ENCODE data around the gene NPHS1.

The NPHS1 gene

DNA sequence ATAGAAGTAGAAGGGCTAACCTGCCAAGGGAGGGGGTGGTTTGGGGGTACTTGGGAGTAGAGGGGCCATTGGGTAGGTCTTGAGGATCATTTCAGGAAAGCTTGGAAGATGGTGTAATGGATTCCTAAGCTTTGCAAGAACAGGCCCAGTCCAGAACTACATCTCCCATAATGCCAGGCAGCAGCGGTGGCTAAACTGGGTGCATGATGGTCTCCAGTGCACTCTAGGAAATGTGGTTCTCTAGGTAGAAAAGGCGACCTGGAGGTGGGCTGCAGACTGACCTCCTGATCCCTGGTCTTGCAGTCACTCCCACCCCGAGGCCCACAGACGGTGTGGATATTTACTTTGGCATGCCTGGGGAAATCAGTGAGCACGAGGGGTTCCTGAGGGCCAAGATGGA, 19.9 kb upstream of the NPHS1 start:
- no peak for DNase-seq

DNA sequence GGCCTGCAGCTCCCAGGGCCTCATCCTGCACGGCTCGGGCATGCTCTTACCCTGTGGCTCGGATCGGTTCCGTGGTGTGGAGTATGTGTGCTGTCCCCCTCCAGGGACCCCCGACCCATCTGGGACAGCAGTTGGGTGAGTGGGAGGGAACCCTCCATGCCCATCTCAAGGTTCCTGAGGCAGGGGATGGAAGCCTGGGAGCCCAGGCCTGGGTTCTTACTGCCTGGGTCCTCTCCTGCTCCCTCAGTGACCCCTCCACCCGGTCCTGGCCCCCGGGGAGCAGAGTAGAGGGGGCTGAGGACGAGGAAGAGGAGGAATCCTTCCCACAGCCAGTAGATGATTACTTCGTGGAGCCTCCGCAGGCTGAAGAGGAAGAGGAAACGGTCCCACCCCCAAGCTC, 19.3 kb upstream of the NPHS1 start:
- DNase-seq: no peak

DNA sequence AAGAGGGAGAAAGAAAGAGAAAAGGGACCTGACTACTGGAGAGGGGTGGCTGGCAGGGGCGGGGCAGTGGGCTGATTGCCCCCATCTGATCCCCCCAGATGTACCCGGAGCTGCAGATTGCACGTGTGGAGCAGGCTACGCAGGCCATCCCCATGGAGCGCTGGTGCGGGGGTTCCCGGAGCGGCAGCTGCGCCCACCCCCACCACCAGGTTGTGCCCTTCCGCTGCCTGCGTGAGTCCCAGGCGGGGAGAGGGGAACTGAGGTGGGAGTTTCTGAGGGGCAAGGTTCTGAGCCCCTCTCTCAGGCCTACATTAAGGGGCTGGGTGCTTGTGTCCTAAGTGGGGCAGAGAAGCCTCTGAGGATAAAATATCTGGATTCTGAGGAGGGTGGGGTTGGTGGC, 18.5 kb upstream of the NPHS1 start:
- DNase-seq: no peak

DNA sequence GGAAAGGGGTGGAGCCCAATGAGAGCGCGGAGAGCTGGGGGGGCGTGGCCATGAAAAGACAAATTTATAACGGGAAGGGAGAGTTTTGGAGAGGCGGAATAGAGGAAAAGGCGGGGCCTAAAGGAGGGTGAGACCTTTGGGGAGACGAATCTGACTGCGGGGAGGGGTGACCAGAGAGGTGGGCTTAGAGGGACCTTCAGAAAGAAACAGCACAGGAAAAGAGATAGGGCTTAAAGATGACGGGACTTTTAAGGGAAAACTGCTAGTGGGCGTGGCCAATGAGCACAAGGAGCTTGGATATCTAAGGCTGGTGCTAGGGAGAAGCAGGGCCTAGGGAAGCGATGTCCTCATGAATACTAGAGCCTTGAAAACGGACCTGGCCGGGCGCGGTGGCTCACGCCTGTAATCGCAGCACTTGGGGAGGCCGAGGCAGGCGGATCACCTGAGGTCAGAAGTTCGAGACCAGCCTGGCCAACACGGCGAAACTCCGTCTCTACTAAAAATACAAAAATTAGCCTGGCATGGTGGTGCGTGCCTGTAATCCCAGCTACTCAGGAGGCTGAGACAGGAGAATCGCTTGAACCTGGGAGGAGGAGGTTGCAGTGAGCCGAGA, 17.9 kb upstream of the NPHS1 start:
- peak in 1 of 2 donors; percentile 39 for DNase-seq

DNA sequence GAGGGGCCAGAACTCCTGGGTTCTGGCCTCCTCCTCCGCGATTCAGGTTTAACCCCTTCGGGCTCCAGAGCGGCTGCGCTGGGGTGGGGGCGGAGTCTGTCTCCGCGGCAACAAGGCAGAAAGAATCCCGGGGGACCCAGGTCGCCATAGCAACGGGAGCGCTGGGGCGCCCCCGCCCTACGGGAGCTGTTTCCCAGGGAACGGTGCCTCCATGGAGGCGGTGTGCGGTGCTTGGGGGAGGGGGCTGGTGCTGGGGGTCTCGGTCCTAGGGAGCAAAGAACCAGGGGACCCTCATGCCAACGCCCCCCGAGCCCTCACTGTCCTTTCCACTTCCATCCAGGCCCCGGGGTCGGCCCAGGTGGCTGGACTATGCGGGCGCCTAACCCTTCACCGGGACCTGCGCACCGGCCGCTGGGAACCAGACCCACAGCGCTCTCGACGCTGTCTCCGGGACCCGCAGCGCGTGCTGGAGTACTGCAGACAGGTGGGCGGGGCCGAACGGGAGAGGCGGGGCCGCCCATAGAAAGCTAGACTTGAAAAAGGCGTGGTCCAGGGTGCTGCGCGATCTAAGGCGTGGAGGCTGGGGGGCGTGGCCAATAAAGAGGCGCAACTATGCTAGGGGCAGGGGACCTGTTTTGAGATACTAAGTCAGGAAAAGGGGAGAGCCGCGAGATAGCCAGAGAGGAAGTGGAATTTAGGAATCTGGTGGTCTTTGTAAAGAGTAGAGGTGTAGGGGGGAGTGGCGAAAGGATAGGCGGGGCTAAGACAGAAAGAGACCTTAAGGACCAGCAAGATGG, 17.2 kb upstream of the NPHS1 start:
- DNase-seq: peak; percentile 71 to 78

DNA sequence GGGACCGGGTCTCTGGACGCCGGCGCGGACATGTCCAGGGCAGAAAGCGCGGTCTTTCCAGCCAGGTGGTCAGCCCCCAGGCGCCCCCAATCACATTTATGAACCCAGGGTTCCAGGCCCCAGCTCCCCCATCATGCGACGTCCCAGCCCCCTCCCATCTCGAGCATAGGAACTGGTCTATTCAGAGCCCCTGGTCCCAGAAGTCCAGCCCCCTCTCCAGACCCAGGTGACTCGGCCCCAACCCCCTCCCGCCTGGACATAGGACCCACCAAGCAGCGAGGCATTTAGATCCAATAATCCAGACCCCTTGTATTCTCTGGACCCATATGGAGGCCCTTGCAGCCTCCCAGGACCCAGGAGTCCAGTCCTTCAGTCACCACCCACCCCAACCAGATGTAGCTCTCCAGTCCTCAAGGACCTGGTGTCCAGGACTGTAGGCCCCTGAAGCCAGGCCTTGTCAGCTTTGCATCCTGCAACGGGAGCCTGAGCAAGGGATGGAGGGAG, 16.6 kb upstream of the NPHS1 start:
- no peak for DNase-seq

DNA sequence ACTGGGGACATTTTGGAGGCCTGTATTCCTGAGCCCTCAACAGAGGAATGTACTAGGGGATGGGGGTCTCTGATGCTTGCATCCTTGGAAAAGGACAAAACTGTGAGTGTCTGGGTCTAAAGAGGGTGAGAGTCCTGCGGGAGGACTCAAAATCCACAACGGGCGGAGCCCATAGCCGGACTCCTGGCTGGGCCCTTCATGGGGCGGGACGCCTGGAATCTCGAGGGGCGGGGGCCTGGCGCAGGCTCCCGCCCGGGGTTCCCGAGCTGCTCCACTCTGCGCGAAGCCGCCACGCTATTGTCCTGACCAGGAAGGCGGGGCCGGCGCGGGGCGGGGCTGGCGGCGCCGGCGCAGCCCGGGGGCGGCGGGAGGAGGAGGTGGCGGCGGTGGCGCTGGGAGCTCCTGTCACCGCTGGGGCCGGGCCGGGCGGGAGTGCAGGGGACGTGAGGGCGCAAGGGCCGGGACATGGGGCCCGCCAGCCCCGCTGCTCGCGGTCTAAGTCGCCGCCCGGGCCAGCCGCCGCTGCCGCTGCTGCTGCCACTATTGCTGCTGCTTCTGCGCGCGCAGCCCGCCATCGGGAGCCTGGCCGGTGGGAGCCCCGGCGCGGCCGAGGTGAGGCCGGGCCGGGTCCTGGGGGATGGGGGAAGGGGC, 16.0 kb upstream of the NPHS1 start, which contains the start of gene APLP1:
Gene APLP1, plus strand, starts transcription at position 403 of the 651 bp plus-strand sequence. Its CDS starts 63 bp downstream, at position 466.
- DNase-seq: peak; percentile 72 to 74

DNA sequence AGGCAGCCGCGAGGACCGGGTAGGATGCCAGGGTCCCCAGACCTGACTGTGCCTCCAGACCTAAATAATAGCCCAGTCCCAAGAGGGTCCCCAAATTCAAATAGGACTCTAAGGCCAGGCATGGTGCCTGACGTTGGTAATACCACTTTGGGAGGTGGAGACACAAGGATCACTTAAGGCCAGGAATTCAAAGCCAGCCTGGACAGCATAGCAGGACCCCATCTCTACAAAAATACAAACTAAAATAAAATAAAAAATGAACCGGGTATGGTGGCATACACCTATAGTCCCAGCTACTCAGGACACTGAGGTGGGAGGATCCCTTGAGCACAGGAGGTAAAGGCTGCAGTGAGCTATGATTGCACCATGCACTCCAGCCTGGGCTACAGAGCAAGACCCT, 10.7 kb upstream of the NPHS1 start:
- no peak for DNase-seq

DNA sequence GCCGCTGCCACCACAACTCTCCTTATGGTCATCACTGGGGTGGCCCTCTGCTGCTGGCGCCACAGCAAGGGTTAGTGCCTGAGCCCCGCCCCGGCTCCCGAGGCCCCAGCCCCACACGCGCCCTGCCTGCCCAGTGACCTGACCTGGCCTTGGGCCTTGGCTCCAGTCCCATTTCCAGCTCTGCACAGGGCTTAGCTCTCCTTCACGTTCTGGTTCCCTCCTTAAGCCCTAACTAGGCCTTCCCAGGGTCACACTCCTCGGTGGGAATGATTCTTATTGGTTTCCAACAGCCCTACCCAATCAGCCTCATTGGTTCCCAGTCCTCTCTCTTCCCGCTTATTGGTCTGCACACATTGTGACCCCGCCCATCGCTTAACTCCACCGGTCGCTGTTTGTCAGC, 10.2 kb upstream of the NPHS1 start:
- no peak for DNase-seq

DNA sequence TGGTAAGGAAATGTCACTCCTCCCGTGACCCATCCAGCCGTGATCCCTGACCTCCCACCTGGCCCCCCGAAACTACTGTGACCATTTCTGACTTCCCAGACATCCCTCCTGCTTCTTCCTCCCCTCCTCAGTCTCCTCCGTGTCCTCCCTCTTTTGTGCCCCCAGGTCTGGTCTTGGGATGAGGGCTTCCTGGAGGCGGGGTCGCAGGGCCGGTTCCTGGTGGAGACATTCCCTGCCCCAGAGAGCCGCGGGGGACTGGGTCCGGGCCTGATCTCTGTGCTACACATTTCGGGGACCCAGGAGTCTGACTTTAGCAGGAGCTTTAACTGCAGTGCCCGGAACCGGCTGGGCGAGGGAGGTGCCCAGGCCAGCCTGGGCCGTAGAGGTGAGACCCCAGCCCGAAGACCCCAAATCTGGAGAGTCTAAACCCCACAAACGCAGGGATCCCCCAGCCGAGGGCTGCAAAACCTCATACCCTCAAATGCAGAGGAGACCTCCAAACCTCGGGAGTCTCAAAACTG, 9.4 kb upstream of the NPHS1 start:
- no peak for DNase-seq

DNA sequence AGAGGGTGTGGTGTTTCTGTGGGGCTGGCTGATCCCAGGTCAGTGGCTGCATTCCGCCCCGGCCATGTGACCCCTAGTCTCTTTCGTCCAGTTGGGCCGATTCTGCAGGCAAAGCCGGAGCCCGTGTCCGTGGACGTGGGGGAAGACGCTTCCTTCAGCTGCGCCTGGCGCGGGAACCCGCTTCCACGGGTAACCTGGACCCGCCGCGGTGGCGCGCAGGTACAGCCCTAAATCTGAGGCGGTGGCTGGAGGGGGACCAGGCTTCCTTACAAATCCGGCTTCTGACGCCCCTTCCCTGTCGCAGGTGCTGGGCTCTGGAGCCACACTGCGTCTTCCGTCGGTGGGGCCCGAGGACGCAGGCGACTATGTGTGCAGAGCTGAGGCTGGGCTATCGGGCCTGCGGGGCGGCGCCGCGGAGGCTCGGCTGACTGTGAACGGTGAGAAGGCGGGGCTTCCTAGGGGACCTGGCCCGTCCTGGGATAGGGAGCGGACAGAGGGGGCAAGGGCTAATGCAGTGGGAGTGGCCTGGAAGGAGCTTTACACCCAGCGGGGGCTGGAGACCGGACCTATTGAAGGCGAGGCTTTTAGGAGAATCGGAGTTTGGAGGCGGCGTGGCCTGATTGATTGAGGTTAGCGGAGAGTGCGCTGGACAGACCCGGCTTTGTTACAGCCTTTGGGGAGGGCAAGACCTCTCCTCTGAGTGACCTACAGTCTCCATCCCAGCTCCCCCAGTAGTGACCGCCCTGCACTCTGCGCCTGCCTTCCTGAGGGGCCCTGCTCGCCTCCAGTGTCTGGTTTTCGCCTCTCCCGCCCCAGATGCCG, 8.7 kb upstream of the NPHS1 start:
- no peak for DNase-seq

DNA sequence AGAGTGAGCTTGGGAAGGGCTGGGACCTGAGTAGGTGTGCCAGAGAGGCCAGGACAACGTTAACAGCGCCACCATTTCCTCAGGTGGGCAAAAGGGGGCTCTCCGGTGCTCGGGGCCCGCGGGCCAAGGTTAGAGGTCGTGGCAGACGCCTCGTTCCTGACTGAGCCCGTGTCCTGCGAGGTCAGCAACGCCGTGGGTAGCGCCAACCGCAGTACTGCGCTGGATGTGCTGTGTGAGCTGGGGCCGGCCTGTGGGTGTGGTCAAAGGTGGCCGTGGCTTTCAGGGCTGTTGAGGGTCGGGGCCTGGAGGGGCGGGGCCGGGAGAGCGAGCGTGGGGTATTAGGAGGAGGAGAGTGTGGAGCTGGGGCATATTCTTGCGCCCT, 8.1 kb upstream of the NPHS1 start:
- DNase-seq: no peak

DNA sequence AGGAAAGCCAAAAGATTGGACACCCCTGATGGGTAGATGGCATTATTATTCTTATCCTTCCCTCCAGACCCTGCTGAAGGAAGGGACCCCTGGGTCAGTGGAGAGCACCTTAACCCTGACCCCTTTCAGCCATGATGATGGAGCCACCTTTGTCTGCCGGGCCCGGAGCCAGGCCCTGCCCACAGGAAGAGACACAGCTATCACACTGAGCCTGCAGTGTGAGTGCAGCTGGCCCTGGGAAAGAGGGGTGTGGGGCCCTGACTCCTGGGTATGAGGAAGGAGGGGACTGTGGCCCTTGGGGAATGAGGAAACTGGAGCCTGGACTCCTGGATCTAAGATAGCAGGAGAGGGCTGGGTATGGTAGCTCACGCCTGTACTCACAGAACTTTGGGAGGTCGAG, 7.1 kb upstream of the NPHS1 start:
- no peak for DNase-seq

DNA sequence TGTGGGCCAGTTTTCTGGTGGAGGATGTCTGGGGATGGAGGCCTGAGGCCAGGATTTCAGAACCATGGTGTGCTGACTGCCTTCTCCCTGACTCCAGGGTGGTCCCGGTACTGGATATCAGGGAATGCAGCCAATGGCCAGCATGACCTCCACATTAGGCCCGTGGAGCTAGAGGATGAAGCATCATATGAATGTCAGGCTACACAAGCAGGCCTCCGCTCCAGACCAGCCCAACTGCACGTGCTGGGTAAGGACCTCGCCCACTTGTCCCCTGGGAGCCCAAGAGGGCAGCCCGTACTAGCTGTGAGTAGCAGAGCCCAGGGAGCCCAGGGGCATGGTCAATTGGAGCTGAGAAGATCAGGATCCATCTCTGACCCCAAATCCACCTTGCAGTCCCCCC, 6.0 kb upstream of the NPHS1 start:
- DNase-seq: no peak

DNA sequence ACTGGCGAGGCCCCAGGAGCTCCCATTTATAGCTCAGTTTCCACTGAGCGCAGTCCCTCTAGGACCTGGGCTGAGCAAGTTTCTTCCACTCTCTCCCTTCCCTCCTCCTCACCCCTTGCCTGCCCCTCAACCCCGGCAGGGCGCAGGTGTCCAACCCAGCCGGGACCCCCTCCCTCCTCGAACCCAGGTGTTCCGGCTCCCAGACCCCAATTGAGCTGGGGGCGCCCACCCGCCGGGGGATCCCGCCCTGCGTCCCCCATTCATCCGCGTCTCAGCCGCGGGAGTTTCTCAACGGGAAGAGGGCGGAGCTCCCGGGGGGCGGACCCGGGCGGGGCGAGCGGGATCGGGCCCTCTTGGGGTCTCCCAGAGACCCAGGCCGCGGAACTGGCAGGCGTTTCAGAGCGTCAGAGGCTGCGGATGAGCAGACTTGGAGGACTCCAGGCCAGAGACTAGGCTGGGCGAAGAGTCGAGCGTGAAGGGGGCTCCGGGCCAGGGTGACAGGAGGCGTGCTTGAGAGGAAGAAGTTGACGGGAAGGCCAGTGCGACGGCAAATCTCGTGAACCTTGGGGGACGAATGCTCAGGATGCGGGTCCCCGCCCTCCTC, 4.3 kb upstream of the NPHS1 start, which contains the start of gene KIRREL2:
Gene KIRREL2, plus strand, starts transcription at position 366 of the 604 bp plus-strand sequence. Its CDS starts 209 bp downstream, at position 575.
- DNase-seq: peak in 1 of 2 donors; percentile 8

DNA sequence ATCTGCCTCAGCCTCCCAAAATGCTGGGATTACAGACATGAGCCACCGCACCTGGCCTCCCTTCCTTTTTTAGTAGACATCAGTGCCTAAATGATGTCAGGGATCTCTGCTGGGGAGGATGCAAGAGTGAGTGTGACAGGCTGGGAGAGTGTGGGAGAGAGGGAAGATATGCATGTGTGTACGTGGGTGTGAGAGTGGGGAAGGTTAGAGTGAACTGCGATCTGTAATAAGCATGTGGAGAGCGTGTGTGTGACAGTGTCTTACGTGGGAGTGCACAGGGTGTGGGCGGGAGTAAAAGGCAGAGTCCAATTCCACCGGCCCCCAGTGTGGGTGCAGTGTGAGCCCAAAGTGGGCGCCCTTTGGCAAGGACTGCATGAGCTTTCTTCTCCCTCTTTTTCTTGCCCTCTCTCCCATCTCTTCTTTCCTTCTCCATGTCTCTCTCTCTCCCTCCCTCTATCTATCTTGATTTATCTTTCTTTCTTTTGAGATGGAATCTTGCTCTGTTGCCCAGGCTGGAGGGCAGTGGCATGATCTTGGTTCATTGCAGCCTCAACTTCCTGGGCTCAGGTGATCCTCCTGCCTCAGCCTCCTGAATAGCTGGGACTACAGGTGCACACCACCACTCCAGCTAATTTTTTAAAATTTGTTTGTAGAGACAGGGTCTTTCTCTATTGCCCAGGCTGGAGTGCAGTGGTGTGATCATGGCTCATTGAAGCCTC, 893 bp upstream of the NPHS1 start:
- DNase-seq: peak in 1 of 2 donors; percentile 21

DNA sequence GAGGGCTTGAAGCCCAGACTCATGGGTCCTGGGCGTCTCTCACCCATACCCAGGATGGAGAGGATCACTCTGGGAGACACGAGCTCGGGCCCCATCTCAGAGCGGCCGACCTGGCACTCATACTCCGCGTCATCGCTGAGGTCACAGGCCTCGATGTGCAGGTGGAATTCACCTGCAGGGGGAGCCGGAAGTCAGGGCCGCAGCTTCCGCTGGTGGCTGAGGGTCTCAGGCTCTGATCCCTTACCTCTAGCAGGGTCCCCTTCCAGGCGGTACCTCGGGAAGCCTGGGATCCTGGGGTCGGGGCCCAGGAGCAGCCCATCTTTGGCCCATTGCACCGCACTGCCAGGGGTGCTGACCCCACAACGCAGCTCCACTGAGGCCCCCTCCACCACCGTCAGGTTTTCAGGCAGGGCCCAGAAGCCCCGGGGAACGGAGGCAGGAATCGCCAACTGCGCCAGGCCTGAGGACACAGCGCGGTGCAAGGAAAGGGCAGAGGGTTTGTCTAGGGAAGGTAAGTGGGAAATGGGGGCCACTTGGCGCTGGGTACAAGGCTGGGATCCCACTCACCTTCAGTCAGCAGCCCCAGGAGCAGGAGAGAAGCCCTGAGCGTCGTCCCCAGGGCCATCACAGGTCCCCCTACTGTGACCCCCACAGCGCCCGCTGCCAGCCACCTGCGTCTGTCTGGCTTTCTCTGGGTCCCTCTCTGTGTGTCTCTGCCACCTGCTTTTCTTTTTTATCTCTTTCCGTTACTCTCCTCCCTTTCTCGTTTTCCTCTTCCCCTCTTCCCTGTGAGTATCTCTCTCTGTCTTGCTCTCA, 883 bp downstream of the NPHS1 start:
- no peak for DNase-seq

DNA sequence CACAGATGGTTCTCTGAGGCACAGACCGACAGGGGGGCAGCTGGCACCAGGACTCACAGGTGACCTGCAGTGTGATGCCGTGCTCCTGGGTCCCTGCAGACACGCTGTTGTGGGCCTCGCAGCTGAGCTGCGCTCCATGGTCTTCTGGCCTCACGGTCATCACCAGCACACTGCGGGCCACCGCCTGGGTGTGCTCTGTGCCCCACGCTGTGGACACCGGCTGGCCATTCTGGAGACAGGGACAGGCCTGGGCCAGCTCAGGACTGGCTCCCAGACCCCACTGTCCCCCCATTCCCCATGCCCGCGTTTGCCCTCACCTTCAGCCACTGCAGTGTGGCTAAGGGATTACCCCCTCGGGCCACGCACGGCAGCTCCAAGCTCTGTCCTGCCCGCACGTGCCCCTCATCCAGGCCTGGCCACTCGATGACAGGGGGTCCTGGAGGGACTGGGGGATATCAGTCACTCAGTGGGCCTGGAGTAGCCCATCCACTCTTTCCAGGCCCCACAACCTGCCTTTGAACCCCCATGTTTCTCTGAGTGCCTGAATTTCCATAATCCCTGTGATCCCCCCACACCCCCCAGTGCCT, 3.3 kb downstream of the NPHS1 start:
- DNase-seq: no peak

DNA sequence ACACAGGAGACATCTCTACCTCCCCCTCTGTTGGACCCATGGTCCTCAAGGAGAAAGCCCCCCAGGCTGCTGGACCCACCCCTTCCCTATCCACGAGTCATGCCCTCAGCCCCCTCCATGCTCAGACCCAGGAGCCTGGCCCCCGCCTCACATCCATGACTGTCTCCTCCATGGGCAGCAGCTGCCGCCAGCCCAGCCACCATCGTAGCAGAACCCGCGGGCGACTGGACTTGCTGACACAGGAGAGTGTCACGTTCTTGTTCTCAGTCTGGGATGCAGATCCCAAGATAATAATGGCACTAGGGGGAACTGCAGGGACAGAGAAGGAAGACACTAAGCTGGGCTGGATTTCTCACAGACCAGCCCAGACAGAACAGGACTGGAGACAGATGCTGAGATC, 3.8 kb downstream of the NPHS1 start:
- DNase-seq: no peak

DNA sequence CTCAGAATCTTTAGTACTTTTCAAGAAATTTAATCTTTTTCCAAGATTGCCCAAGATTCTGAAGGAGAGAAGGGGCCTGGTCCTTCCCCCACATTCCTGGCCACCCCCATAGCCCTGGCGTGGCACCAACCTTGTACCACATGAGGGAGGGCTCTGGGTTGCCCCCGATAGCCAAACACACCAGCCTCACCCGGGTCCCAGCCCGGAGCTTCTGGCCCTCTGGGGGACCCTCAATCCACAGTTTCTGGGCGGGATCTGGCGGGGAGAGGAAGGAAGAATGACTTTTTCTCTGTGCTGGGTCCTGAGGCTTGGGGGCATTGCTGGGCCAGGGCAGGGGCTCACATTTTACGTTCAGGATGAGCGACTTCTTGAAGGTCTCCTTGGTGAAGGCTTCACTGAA, 4.4 kb downstream of the NPHS1 start:
- DNase-seq: no peak
